GM23338 (cell line): ENCODE measurements around the gene HEATR5B. TPM values are rescaled to one million over a fixed set of nuclear protein-coding genes. Genes with fewer than 3 reads are reported as not detected.

Source experiments
- ATAC-seq: fragments of 200-7000 bp; cut with Tn5 transposase; 3 replicates; pipeline ENCODE4 v1.9.1; 2020
- DNase-seq: peaks from one replicate; pipeline ENCODE4 v3.0.0-alpha.2; 2015; ENCODE audit warnings: low spot score
- H2AFZ ChIP-seq: fragments of 200-600 bp; sonication (generic); 2 replicates; pipeline ENCODE4 v1.8.0; 2016; ENCODE audit warnings: antibody characterized with exemption, mild to moderate bottlenecking, moderate library complexity
- H3F3A ChIP-seq: fragments of 200-600 bp; sonication (generic); replicated peaks from 2 replicates; pipeline ENCODE4 v1.8.0; 2017; ENCODE audit warnings: antibody characterized with exemption, mixed run types, low read depth
- H3K27ac ChIP-seq: fragments of 200-600 bp; sonication (generic); 2 replicates; pipeline ENCODE4 v1.6.1; 2016; ENCODE audit warnings: low read depth
- H3K27me3 ChIP-seq: fragments of 200-600 bp; sonication (generic); 2 replicates; pipeline ENCODE4 v1.8.0; 2016; ENCODE audit warnings: mild to moderate bottlenecking, mixed run types, moderate library complexity; ENCODE audit not compliant: insufficient read depth
- H3K36me3 ChIP-seq: fragments of 200-600 bp; sonication (generic); 2 replicates; pipeline ENCODE4 v1.8.0; 2016; ENCODE audit warnings: mild to moderate bottlenecking; ENCODE audit not compliant: insufficient read depth
- H3K4me1 ChIP-seq: fragments of 200-600 bp; sonication (generic); 2 replicates; pipeline ENCODE4 v1.8.0; 2016; ENCODE audit warnings: mild to moderate bottlenecking, moderate library complexity; ENCODE audit not compliant: insufficient read depth
- H3K4me2 ChIP-seq: fragments of 200-600 bp; sonication (generic); 2 replicates; pipeline ENCODE4 v1.7.1; 2017; ENCODE audit warnings: mixed run types
- H3K4me3 ChIP-seq: fragments of 200-600 bp; sonication (generic); 2 replicates; pipeline ENCODE4 v1.6.1; 2016; ENCODE audit warnings: mixed run types
- H3K79me2 ChIP-seq: fragments of 200-600 bp; sonication (generic); replicated peaks from 2 replicates; pipeline ENCODE4 v1.8.0; 2017; ENCODE audit warnings: mild to moderate bottlenecking; ENCODE audit not compliant: insufficient read depth
- H3K9me2 ChIP-seq: fragments of 200-600 bp; sonication (generic); 2 replicates; pipeline ENCODE4 v1.8.0; 2017; ENCODE audit not compliant: insufficient read depth
- H4K20me1 ChIP-seq: fragments of 200-600 bp; sonication (generic); replicated peaks from 2 replicates; pipeline ENCODE4 v1.8.0; 2017; ENCODE audit warnings: mild to moderate bottlenecking; ENCODE audit not compliant: insufficient read depth
- H3K27ac Mint-ChIP-seq: 2 replicates; pipeline ENCODE4 v1.8.0; 2020; ENCODE audit warnings: inconsistent platforms, mild to moderate bottlenecking, moderate library complexity, mixed read lengths
- H3K27me3 Mint-ChIP-seq: 3 replicates; pipeline ENCODE4 v1.8.0; 2022; ENCODE audit warnings: low read depth, mild to moderate bottlenecking, moderate library complexity, mixed read lengths, inconsistent platforms; ENCODE audit not compliant: insufficient read depth, poor library complexity
- H3K36me3 Mint-ChIP-seq: 3 replicates; pipeline ENCODE4 v1.8.0; 2021; ENCODE audit warnings: low read depth, mild to moderate bottlenecking, inconsistent platforms, moderate library complexity, mixed read lengths
- H3K4me1 Mint-ChIP-seq: 3 replicates; pipeline ENCODE4 v1.8.0; 2020; ENCODE audit warnings: mild to moderate bottlenecking, inconsistent platforms, mixed read lengths
- H3K4me3 Mint-ChIP-seq: 3 replicates; pipeline ENCODE4 v1.8.0; 2021; ENCODE audit warnings: moderate library complexity, mild to moderate bottlenecking, inconsistent platforms, mixed read lengths
- H3K9me3 Mint-ChIP-seq: 3 replicates; pipeline ENCODE4 v1.8.0; 2020; ENCODE audit warnings: moderate library complexity, mild to moderate bottlenecking, inconsistent platforms, mixed read lengths
- CREB1 ChIP-seq: fragments of 250-450 bp; sonication (Bioruptor Pico); IDR thresholded peaks from 2 replicates; pipeline ENCODE4 v1.5.0; 2020; ENCODE audit warnings: low read depth, mild to moderate bottlenecking, moderate library complexity
- ETS1 ChIP-seq: IDR thresholded peaks from 2 replicates; pipeline ENCODE4 v1.6.1; 2016; ENCODE audit warnings: antibody characterized with exemption
- EZH2phosphoT487 ChIP-seq: fragments of 200-600 bp; sonication (generic); IDR thresholded peaks from one replicate; pipeline ENCODE4 v1.8.1; 2018; ENCODE audit warnings: antibody characterized with exemption; ENCODE audit not compliant: unreplicated experiment
- POLR2AphosphoS5 ChIP-seq: IDR thresholded peaks from 2 replicates; pipeline ENCODE4 v1.6.1; 2016; ENCODE audit warnings: antibody characterized with exemption, low read depth
- STAT1 ChIP-seq: IDR thresholded peaks from one replicate; pipeline ENCODE4 v1.6.1; 2016; ENCODE audit warnings: antibody characterized with exemption; ENCODE audit not compliant: unreplicated experiment
- ZNF114 ChIP-seq: fragments of 250-450 bp; sonication (Bioruptor Pico); IDR thresholded peaks from 2 replicates; pipeline ENCODE4 v1.5.0; 2020; ENCODE audit warnings: mild to moderate bottlenecking, moderate library complexity
- ZNF331 ChIP-seq: fragments of 250-450 bp; sonication (Bioruptor Pico); IDR thresholded peaks from 2 replicates; pipeline ENCODE4 v1.5.0; 2020; ENCODE audit warnings: low read depth, mild to moderate bottlenecking, moderate library complexity
- polyA plus RNA-seq: library from polyadenylated mRNA; unstranded; fragments of >200 nt; fragmentation: Nextera tagmentation; extraction: Ambion mirVana; gene quantifications from 2 replicates; pipeline ENCODE4 v1.2.1, GENCODE V29; 2016
- total RNA-seq: library from RNA; depleted of rRNA; stranded (reverse); fragments of >200 nt; shearing (Covaris generic); gene quantifications from 2 replicates; pipeline ENCODE4 v1.2.3, GENCODE V29; 2014
- TF ChIP-seq, protein P1 (sequence below), 2 experiments: fragments of 200-600 bp in 1 of 2; sonication (generic) in 1 of 2; conservative IDR thresholded peaks; 2 replicates each; pipeline versions ENCODE4 v1.5.1 to v1.6.1; 2016 to 2017; ENCODE audit warnings: antibody characterized with exemption in 2 of 2, low read depth in 2 of 2, mild to moderate bottlenecking in 2 of 2, moderate library complexity in 1 of 2

The HEATR5B gene
- total and polyA plus RNA-seq, 2 experiments from 2014 or later, result 4.0 to 18.8 TPM

DNA sequence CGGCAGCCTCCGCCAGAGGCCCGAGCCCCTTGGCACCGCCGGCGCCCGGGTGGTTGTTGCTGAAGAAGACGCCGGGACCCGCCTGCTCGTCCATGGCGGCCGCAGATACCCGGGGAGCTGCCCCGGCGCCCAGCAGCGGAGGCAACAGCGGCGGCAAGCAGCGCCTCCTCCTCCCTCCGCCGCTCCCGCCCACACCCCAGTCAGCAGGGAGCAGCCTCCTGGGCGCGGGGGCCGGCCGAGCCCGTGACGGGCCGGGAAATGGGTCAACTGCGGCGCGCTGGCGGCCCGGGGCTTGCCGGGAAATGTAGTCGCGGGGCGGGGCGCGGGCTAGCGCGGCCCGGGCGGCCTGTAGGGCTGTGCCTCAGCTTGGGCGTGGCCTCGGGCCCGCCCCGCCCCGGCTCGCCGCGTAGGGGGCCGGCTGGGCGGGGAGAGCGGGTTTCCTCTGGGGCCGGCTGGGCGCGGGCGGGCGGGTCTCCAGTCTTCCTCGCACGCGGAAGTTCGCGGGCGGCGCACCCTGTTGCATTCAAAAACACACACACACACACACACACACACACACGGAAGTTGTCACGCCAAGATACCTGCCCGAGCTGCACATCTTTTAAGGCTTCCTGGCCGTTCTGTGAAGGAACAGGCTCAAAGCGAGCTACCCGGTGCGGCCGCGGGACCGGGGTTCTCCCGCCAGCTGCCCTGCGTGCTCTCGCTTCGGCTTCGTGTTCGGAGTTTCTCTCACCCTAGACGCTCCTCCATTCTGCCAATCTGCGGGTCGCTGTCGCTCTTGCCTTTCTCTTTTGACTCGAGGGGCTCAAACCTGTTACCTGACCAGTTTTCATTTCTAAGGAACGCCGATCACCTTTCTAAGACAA, 117.6 kb downstream of the HEATR5B start, which contains the start of gene STRN (continued):
- peak; percentile 66; the same call in 1 of the 2 replicates for TF ChIP-seq ETS1

DNA sequence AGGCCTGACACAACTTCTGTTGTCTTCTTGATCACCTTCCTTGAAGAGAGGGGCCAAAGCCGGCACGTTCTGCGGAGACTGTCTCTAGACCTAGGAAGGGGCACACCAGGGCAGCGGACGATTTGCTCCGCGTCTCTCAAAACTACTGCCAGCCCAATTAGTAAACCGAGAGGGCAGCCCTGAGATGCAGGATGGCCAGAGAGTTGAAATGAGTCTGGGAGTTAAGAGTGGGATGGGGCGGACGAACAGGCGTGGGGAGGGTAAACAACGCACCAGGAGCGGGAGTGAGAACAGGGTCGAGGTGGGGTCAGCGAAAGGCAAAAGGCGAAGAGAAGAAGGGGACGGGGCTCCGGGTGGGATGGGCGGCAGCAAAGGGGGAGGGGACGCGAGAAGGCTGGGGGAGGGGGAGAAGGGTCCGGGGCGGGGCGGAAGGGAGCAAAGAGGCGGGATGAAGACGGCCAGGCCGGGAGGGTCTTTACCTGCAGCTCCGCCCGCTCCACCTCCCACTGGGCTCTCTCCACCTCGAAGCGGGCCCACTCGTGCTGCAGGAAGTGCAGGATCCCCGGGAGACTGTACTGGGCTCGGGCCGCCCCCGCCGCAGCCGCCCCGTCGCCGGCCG, 118.3 kb downstream of the HEATR5B start:
- Histone ChIP-seq H3K9me2 (no peaks in the 10 kb centered on the region), H4K20me1 (no peaks in the 10 kb centered on the region), H3K4me3 (peak overlapping the region; percentile 92), H2AFZ (peak overlapping the region; percentile 73; the same call in 1 of the 2 replicates), H3K27me3 (no peaks in the 10 kb centered on the region), H3K27ac (peak overlapping the region; percentile 95), H3K4me2 (peak overlapping the region; percentile 81), H3K4me1 (peaks cover 53% of the 10 kb centered on the region), H3F3A (no peaks in the 10 kb centered on the region; the same call in 1 of the 2 replicates), H3K79me2 (peaks cover 42% of the 10 kb centered on the region), H3K36me3 (no peaks in the 10 kb centered on the region)
- Mint-ChIP-seq H3K27ac (peak overlapping the region; percentile 74), H3K4me1 (peaks cover 59% of the 10 kb centered on the region), H3K36me3 (peaks cover 2% of the 10 kb centered on the region; the same call in 1 of the 3 replicates), H3K9me3 (no peaks in the 10 kb centered on the region), H3K27me3 (peaks cover 14% of the 10 kb centered on the region), H3K4me3 (peak overlapping the region; percentile 86)
- DNase-seq, result peak; percentile 92
- peak; percentile 55 for ATAC-seq
- no peak for TF ChIP-seq ZNF114 (CRISPR knock-in tag)
- TF ChIP-seq, protein P1, sequence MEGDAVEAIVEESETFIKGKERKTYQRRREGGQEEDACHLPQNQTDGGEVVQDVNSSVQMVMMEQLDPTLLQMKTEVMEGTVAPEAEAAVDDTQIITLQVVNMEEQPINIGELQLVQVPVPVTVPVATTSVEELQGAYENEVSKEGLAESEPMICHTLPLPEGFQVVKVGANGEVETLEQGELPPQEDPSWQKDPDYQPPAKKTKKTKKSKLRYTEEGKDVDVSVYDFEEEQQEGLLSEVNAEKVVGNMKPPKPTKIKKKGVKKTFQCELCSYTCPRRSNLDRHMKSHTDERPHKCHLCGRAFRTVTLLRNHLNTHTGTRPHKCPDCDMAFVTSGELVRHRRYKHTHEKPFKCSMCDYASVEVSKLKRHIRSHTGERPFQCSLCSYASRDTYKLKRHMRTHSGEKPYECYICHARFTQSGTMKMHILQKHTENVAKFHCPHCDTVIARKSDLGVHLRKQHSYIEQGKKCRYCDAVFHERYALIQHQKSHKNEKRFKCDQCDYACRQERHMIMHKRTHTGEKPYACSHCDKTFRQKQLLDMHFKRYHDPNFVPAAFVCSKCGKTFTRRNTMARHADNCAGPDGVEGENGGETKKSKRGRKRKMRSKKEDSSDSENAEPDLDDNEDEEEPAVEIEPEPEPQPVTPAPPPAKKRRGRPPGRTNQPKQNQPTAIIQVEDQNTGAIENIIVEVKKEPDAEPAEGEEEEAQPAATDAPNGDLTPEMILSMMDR (conservative IDR thresholded peaks at IDR 0.05; ENCODE audit: low read depth in 2 of 2), result no peak
- peak; percentile 30; the same call in 1 of the 2 replicates for TF ChIP-seq POLR2AphosphoS5
- no peak for TF ChIP-seq ZNF331

DNA sequence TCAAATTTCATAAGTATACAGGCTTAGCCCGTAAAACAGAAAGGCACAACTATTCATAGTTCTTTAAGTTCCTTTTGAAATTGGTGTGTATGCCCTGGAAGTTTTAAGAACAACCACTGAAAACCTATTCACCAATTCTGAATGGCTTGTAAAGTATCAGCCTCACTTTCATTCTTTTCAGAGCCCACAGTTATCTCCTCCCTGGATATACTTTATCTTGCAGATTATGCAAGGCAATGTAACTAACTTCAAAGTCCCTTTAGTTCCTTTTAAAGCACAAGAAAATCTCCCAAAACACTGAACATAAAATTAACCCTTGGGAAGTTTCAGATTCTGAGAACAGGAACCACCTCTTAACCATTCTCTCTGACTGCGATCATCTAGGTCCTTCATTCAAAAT, 119.0 kb downstream of the HEATR5B start:
- peak overlapping the region; percentile 95 for H3K27ac ChIP-seq

More for the DNA sequence above, 119.0 kb downstream of the HEATR5B start:
- Histone ChIP-seq H3K36me3 (no peaks in the 10 kb centered on the region), H2AFZ (no peak overlapping the region), H3K9me2 (no peaks in the 10 kb centered on the region), H4K20me1 (no peaks in the 10 kb centered on the region), H3K27me3 (no peaks in the 10 kb centered on the region), H3K4me2 (peak overlapping the region; percentile 81), H3F3A (no peaks in the 10 kb centered on the region; the same call in 1 of the 2 replicates), H3K79me2 (peaks cover 49% of the 10 kb centered on the region), H3K4me1 (peaks cover 60% of the 10 kb centered on the region), H3K4me3 (peak overlapping the region; percentile 92)
- peak overlapping the region; percentile 74; the same call in 1 of the 2 replicates for H3K27ac Mint-ChIP-seq
- peaks cover 2% of the 10 kb centered on the region; the same call in 1 of the 3 replicates for H3K36me3 Mint-ChIP-seq
- ATAC-seq (no peak), DNase-seq (no peak)
- peak overlapping the region; percentile 86 for H3K4me3 Mint-ChIP-seq
- peaks cover 14% of the 10 kb centered on the region for H3K27me3 Mint-ChIP-seq
- TF ChIP-seq EZH2phosphoT487 (no peak), ETS1 (no peak), STAT1 (no peak), CREB1 (CRISPR knock-in tag) (no peak)
- no peaks in the 10 kb centered on the region for H3K9me3 Mint-ChIP-seq
- peaks cover 62% of the 10 kb centered on the region for H3K4me1 Mint-ChIP-seq
